ENCODE results near the gene CALY.

Gene CALY

GRCh38 chr10:133280391-133281059 lies 56.2 kb downstream of the CALY start:
- no peak for DNase-seq (ENCODE audit: extremely low read depth, low read depth)
- no peak for TF ChIP-seq CTCF (IDR thresholded peaks at IDR 0.05; ENCODE audit: low read depth, low read length, missing control alignments)
- H3K4me3 ChIP-seq (replicated peaks; ENCODE audit: low read depth, low read length) = no peak overlapping the region

- no peak overlapping the region for H3K4me3 ChIP-seq (replicated peaks; ENCODE audit: low read depth, low read length)
- TF ChIP-seq CTCF (IDR thresholded peaks at IDR 0.05; ENCODE audit: low read depth, low read length, missing control alignments) = no peak
- DNase-seq (ENCODE audit: extremely low read depth, low read depth) = no peak
Observed at GRCh38 chr10:133279326-133280226, 57.1 kb downstream of the CALY start.

- DNase-seq (ENCODE audit: extremely low read depth, low read depth) = no peak
Observed at GRCh38 chr10:133278577-133279265, 58.0 kb downstream of the CALY start.

GRCh38 chr10:133277993-133278576 lies 58.6 kb downstream of the CALY start:
- no peak for TF ChIP-seq CTCF (IDR thresholded peaks at IDR 0.05; ENCODE audit: low read depth, low read length, missing control alignments)
- no peak for DNase-seq (ENCODE audit: extremely low read depth, low read depth)
- H3K4me3 ChIP-seq (replicated peaks; ENCODE audit: low read depth, low read length) = no peak overlapping the region

More at GRCh38 chr10:133278577-133279265, 58.0 kb downstream of the CALY start:
- no peak for TF ChIP-seq CTCF (IDR thresholded peaks at IDR 0.05; ENCODE audit: low read depth, low read length, missing control alignments)
- no peak overlapping the region for H3K4me3 ChIP-seq (replicated peaks; ENCODE audit: low read depth, low read length)

- H3K4me3 ChIP-seq (replicated peaks; ENCODE audit: low read depth, low read length) = no peak overlapping the region
- no peak for DNase-seq (ENCODE audit: extremely low read depth, low read depth)
- TF ChIP-seq CTCF (IDR thresholded peaks at IDR 0.05; ENCODE audit: low read depth, low read length, missing control alignments) = no peak
Observed at GRCh38 chr10:133277277-133277992, 59.3 kb downstream of the CALY start.
